Kidney capillary endothelial cell (primary cell): ENCODE data around the gene TMEM94.
"Not testable (repeated sequence)": the region's sequence is repeated elsewhere in the genome, so short reads cannot be mapped to it uniquely, and the experiment has no call there.

Source experiments
- DNase-seq: peaks from one replicate; pipeline ENCODE4 v3.0.0-alpha.2; 2018; ENCODE audit warnings: low spot score

Gene TMEM94

DNA sequence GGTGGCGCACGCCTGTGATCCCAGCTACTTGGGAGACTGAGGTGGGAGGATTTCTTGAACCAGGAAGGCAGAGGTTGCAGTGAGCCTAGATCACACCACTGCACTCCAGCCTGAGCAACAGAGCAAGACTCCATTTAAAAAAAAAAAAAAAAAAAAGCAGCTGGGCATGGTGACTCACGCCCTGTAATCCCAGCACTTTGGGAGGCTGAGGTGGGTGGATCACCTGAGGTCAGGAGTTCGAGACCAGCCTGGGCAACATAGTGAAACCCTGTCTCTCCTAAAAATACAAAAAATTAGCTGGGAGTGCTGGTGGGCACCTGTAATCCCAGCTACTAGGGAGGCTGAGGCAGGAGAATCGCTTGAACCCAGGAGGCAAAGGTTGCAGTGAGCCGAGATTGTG, 10.5 kb upstream of the TMEM94 start:
- DNase-seq: not testable (repeated sequence)

DNA sequence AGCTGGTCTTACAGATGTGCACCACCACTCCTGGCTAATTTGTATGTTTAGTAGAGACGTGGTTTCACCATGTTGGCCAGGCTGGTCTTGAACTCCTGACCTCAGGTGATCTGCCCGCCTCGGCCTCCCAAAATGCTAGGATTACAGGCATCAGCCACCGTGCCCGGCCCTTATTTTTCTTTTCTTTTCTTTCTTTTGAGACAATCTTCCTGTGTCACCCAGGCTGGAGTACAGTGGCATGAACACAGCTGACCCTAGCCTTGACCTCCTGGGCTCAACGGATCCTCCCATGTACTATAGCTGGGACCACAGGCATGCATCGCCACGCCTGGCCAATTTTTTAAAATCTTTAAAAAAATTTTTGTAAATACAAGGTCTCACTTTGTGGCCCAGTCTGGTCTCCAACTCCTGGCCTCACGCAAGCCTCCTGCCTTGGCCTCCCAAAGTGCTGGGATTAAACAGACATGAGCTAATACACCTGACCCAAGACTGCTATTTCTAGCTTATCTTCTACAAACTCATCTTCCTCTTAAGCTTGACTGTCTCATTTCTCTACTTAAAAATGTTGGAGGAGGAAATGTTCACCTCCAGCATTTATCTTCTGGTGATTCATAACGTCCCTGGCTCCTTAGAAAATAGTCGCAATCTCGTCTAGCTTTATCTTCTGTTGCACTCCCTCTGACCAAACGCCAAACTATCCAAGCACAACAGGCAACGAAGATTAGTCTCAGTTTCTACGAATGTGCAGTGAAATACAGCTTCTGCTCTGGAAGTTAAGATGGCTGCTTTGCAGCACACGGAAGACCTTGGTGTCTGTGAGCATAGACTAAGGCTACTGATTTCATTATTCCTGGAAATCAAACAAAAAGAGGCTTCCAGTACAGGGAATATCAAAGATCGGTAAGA, 8.2 kb upstream of the TMEM94 start:
- no peak for DNase-seq

DNA sequence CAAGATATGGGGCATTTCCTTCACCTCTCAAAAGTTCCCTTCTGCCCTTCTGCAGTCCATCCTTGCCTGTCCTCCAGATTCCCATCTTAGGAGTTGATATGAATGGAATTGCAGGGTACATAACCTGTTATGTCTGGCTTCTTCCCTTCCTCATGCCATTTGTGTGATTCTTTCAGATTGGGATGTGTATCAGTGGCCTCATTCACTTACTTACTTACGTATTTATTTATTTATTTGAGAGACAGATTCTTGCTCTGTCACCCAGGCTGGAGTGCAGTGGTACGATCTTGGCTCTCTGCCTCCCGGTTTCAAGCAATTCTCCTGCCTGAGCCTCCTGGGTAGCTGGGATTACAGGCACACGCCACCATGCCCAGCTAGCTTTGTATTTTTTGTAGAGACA, 6.2 kb upstream of the TMEM94 start:
- DNase-seq: no peak

DNA sequence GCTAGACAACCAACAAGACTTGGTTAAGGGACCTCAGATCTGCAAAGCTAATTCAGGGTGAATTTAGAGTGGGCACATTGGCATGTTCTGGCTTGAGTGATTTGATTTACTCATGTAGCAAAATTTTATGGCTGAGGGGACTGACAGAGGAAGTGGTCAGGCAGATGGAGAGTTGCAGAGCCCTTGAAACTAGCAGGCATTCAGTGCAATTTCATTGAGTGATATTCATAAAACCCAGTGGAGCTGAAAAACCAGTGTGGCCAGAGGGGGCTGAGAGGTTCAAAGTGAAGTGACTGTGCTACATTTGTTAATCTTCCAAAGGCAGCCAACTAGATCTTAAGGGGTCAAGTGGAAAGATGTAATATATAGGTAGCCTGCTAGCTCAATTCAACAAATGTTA, 2.2 kb upstream of the TMEM94 start:
- DNase-seq: no peak

DNA sequence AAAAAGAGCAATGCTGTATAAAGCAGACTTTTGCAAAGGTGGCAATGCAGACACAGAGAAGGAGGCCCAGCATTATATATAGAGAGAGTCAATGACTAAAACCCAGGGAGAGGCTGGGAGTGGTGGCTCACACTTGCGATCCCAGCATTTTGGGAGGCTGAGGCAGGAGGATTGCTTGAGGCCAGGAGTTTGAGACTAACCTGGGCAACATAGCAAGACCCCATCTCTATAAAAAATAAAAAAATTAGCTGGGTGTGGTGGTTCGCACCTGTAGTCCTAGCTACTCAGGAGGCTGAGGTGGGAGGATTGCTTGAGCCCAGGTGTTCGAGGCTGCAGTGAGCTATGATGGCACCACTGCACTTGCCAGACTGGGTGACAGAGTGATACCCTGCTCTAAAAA, 1.8 kb upstream of the TMEM94 start:
- DNase-seq: not testable (repeated sequence)

DNA sequence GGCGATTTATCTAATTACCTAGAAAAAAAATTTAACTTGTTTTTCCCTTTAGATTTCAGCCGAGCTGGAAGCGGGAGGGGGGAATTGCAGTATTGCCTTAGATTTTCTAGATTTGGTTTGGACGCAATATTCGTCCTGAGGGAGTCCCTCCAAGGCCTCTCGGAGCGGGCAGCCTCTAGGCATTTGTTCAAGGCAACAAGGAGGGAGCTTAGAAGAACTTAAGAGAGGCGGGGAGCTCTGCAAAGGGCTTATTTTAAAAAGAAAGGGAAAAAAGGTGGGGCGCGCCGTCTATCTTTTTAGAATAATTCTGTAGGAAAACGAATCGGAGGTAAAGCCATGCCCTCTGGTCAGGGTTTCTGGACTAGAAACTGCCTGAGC, 407 bp upstream of the TMEM94 start:
- no peak for DNase-seq

DNA sequence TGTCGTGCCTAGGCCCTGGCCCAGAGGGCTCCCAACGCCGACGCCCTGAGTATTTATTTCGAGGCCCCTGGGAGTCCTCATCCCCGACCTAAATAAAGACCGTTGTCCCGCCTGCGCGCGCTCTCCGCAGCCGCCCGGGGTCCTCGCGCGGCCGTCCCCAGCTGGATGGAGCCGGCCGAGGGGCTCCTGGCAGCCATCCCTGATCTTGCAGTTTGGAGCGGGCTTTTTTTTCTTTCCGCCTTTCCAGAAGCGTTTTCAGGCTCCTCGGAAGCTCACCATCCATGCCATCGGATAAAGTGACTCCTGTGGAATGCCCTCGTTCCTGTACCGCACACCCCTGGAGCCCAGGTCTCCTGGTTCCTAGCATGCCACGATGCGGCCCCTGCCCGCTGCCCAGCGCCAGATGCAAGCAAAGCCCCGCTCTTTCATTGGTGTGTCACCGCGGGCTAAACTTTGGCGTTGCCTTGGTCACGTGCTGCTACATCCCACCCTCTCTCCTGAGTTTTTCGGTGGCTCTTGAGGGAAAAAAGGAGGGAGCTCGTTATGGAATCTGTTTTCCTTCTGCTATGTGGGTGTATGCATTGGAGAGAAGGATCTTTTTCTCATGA, 716 bp downstream of the TMEM94 start:
- DNase-seq: no peak

DNA sequence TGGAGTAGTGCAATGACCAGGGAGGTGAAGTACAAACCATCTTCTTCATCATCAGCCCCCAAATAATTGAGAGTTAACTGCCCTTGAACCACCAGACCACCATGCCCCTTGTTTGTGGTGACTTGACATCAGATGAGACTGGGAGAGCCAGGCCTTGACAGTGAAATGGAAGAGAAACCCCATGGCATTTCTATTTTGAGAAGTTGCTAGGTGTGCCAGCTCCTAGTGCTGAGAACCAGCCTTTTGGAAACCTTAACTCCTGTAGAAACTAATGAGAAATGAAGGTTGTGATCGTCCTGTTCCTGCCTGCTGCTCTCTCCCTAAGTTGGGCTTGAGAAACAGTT, 2.8 kb downstream of the TMEM94 start:
- DNase-seq: no peak

DNA sequence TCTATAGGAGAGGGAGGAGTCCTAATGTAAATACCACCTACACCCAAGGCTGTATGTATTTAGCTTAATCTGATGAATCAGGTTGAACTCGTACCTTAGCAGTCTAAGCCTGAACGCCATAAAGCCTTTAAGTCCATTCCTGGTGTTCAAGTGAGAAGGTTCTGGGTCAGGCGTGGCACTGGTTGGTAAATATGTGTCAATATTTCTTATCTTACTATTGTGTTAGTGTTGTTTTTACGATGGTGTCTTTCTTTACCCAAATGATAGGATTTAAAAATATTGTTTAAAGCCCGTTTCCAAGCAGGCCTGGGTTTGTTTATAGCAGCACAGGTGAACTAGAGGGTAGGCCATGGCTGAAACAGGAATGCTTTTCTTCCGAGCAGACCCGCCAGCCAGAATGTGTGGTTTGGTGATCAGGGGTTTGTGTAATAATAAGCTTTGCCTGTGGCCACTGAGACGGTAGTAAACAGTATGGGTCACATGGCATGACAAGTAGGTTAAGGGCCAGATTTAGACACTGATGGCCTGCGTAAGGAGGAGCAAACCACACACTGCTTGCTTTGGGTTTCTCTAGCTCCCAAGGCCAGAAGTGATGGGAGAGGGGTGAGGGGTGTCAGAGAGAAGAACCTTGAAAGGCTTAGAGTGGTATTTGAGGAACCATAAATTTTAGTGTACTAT, 3.3 kb downstream of the TMEM94 start:
- no peak for DNase-seq

DNA sequence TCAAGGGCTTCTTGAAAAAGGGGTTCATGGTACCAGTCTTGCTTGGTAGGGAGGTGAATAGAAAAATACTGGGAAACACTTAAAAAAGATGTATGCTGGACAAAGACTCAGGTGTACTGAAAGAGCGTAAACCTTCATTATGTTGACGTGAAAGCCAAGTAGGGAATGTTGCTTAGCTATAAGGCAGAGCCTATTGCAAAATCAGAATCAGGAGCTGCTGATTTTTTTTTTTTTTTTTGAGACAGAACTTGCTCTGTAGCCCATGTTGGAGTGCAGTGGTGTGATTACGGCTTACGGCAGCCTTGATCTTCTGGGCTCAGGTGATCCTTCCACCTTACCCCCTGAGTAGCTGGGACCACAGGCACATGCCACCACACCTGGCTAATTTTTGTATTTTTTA, 3.9 kb downstream of the TMEM94 start:
- DNase-seq: no peak

DNA sequence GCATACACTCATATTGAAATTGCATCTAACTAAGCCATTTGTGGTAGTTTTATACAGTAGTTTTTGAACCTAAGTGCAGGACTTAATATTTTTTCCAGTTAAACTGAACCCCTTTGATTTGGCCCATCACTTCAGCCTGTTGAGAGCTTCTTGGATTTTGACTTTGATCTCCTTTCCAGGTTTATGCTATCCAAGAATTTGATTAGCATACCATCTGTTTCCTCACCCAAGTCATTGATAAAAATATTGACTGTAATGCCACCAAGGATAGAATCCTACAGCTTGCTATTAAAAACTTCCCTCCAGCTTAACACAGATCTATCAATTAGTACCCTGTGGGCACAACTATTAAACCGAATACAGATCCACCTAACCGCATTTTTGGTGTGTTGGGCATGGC, 7.2 kb downstream of the TMEM94 start:
- DNase-seq: no peak

DNA sequence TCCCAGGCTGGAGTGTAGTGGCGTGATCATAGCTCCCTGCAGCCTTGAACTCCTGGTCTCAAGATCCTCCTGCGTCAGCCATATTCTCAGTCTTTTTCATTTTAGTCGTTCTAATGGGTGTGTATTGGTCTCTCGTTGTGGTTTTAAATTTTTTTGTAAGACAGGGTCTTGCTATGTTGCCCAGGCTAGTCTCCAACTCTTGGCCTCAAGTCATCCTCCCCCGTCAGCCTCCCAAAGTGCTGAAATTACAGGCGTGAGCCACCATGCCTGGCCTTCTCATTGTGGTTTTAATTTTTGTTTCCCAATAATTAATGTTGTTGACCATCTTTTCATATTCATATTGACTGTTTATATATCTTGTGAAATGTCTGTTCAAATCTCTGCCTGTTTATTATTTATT, 8.6 kb downstream of the TMEM94 start:
- DNase-seq: no peak

DNA sequence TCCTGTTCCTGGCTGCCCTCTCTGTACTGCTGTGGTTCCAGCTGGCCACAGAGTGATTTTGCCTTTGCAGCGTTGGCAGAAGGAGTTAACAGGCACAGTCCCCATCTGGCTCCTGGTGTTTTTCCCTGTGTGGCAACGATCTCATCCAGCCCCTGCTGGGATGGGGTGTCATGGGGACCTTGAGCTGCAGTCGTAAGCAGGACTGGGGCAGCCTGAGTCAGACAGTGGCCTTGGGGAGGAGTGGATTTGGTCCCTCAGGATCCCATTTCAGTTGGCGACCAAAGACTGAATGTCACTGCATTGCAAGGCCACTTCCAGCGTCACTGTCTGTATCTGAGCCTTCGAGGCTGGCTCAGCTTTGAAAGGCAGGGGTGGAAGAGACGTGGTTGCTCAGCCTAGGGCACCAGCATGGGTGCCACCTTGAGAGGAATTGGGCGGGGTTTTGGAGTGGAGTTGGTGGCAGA, 11.9 kb downstream of the TMEM94 start:
- DNase-seq: no peak

DNA sequence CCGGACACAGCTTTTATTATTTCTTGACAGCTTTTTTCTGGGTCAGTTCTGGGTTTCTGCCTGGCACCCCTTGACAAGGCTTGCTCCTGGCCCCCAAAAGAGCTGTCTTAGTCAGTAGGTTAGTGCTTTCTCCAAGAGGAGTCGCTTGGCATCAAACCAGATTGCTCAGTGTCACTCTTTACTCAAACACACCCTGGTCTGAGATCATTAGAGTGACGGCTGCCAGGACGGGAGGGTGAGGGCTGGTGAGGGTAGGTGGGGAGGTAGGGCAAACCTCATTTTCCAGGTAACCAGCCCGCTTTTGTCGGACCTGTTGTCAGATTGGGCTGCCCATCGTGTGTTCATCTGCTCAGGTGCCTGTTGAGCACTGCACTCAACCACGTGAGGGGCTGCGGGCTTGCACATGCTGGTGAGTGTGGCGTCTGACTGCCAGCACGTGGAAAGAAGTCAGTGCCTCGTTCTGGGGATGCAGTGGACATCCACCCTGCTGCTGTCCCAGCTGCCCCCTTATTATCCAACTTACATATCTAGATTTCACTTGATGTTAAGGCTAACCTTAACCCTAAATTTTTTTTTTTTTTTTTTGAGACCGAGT, 12.4 kb downstream of the TMEM94 start:
- DNase-seq: no peak

DNA sequence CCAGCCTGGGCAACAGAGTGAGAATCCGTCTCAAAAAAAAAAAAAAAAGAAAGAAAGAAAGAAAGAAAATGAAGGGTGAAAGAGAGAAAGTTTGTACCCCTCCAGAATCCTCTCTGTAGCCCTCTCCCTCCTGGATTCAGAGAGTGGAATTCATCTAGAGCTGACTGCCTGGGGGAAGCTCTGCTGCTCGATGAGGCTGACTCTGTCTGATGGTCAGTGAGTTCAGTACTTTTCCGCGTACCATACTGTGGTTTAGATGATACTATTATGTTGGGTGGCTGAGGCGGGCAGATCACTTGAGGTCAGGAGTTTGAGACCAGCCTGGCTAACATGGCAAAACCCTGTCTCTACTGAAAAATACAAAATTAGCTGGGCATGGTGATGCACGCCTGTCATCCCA, 14.8 kb downstream of the TMEM94 start:
- no peak for DNase-seq

DNA sequence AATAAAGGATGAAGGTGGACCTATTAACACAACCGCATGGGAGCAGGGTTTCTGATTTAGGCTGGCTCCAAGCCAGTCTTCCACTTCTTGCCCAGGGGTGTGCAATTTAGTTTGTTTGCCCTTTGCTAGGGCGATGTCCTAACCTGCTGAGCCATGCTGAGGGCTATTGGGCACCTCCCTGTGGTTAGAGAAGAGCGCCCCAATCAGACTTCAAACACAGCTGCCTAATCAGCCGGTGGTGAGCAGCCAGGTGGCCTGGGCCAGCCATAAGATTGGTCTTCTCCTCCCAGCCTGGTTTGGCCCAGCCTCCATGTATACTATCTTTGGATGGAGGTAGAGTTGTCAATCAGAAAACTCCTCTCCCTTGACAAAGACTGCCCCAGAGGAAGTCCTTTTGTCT, 15.7 kb downstream of the TMEM94 start:
- no peak for DNase-seq

DNA sequence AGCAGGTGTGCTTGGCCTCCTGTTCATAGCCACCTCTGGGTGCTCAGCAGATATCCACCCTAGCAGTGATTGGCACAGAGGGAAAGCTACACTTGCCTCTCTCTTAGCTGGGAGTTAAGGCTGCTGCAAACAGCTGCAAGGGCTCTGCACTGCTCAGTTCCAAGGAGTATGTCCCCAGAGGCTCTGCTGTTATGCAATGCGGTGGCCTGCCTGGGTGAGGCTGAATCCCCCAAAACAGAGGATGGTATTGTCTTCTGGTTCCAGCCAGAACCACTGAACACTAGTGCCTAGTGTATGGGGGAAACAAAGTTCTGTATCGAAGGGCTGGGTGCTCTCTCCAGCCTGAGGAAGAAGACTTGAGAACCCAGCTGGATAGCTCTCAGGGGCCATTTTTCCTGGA, 16.8 kb downstream of the TMEM94 start:
- DNase-seq: no peak

DNA sequence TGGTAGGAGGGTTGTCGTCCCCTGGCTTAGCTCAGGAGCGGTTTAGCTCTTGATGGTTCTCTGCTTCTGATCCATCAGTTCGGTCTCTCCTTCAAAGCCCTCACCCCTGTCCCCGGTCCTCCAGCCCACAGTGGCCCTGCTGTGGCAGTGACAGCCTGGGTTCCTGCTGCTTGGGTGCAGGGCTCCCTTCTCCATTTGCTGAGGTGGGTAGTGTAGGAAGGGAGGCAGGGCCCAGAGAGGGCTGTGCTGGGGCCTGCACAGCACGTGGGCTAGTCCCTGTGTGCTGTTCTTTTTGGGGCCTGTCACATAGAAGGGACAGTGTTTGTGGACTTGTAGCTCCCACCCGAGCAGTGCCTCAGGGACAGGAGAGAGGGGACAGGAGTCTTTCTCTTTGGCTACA, 18.3 kb downstream of the TMEM94 start:
- no peak for DNase-seq

DNA sequence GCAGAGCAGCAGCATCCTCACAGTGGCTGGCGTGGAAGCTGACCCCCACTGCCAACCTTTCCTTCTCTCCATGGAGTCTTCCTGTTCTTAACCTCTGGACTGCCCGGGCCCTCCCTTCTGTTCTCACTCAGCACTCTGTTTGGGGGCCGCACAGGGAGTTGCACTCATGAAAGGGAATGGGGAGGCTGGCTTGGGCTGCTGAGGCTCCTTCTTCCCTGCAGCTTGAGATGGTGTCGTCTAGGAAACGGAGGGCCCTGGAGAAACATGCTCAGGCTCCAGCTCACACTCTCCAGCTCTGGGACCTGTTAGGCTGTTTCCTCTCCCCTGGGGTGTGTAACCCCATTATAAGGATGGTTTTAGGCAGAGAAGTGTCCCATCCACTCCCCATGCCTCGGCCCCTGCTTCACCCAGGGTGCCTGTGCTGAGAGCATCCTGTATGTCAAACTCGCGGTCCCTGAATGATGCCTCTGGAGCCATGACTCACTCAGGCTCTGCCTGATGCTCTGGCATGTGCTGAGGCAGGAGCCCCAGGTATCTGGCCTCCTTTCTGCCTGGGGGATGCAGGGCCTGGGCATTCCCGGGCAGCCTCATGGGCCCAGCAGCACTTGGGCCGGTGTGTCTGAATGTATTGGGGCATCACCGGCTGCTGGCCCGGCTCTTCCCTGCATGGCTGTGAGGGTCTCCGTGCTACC, 18.9 kb downstream of the TMEM94 start:
- no peak for DNase-seq

DNA sequence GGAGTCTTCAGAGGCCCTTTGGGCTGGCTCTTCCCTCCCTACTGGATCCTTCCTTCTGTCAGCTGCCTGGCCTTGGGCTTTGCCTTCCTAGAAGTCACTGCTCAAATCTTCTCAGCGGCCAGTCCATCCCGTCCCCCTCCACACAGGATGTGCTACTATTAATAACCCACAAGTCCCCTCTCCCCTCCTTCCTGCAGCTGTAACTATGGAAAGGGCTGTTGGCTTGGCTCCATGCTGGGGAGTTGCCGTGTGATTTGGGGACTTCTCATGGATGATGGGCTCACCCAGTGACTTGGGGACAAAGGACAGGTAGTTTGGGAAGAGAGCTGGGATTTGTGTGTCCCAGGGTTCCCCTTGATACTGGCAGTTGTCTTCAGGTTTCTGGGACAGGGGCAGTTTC, 19.4 kb downstream of the TMEM94 start:
- DNase-seq: no peak

DNA sequence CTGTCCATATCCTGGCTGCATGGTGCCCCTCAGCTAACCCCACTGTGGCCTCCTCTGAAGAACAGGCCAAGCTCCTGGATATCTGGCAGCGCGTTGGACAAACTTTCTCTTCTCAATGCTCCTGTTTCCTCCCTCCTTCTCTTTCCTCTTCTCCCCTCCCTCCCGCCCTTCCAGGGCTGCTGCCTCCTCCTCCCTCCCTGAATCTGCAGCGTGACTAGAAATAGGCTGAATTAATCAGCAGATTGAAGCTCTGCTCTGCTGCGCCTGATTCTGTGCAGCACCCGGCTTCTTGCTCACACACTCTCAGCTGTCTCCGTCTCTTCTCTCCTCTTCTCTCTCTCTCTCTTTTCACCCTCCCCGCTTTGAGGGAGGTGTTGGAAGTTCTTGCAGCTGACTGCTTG, 19.8 kb downstream of the TMEM94 start:
- no peak for DNase-seq

DNA sequence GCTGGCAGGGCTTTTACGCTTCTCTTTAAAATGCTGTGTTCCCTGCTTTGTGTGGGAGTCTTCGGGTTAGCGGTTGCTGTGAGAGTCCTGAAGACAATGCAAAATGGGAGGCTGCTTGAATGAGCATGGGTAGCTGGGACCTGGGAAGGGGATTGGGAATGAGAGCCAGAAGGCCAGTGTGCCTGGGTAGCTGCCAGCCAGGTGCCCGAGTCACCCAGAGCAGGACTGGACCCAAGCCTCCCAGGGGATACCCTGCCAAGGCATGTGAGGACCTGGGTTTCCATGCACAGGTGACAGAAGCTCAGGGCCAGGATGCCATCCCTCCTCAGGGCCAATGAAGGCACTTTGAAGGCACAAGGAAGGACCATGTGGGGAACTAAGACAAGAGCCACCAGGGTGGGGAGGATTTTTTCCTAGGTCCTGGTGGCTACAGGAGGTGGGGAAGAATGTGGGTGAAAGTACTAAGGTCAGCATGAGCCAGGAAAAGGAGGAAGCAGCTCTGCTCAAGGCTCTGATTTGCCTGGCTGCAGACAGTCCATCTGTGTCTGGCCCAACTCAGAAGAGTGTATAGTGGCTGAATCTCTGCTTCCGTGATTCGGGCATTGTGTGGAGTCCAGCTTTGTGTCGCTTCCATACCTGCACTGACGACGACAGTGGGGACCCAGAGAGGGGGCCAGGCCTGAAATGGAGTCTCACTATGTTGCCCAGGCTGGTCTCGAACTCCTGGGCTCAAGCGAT, 20.5 kb downstream of the TMEM94 start:
- DNase-seq: no peak
